Stimulated activated CD4-positive, alpha-beta T cell treated with anti-CD3 and anti-CD28 coated beads, Interleukin-4, amount 100 ng/mL, for 4 hours (primary cell): ENCODE measurements around the gene C4orf50.

Experiments
- DNase-seq, 2 experiments: peaks; one replicate each; pipeline ENCODE4 v3.0.0-alpha.2; 2020

The C4orf50 gene

DNA sequence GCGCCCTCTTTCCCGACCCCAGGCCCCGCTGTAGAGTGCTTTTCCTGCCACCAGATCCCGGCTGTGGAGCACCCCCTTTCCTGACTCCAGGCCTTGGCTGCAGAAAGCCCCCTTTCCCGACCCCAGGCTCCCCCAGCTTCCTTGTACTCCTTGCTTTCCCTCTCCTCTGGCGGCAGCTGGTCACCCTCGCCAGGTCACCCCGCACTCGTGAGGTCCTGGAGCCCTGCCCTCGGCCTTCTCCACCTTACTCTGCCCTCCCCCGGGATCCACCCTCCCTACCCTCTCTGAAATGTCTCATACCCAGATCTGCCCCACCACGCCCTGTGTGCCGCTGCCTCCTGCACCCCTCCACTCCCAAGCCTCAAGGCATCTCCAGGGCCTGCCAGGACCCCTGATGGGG, 25.0 kb upstream of the C4orf50 start:
- DNase-seq = no peak

DNA sequence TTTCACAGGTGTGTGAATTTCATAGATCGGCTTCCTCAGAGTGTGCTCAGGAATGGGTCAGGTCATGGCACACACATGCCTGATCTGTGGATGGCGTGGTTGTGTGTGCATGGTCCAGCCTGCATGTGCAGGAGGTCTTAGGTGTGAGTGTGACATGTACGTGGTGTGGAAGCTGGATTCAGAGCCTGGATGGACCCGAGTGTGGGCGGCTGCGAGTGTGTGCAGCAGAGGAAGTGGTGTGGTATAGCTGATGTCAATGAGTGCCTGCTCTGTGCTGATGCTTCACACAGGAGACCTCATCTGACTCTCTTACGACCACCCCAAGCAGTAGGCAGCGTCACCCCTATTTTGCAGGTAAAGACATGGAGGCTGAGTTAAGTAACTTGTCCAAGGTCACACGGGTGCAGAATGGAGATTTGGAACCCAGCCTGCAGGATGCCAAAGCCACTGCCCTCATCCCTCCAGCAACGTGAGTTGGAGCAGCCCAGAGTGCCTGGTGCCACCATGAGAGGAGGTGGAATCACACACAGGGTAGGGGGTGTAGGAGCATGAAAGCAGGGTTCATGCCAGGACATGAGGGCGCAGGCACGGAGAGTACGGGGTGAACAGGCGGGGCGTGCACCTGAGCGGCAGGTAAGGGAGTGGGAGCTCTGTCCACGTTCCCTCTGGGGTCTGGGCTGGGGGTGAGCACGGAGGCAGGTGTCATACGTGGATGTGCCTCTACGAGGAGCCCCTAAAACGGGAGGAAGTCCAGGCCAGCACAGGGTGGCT, 24.2 kb upstream of the C4orf50 start:
- no peak for DNase-seq

DNA sequence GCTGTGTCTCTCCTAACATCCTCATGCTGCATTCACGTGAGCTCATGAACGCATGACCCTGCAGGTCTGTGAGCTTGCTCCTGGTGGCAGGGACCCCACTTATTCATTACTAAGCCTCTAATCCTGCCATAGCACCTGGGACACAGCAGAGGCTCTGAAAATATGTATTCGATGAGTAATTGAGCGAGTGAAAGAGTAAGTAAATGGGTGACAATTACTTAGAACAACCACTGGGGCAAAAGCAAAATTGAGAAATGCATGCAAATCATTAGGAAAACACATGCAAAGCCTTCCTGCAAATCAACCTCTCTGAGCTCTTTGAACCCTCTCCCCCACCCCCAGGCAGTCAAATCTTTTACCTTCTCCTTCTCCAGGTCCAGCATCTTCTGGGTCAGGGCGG, 23.6 kb upstream of the C4orf50 start:
- DNase-seq = no peak

- DNase-seq = no peak
These were observed 20.5 kb upstream of the C4orf50 start for GRCh38 chr4:6038711-6039110.

DNA sequence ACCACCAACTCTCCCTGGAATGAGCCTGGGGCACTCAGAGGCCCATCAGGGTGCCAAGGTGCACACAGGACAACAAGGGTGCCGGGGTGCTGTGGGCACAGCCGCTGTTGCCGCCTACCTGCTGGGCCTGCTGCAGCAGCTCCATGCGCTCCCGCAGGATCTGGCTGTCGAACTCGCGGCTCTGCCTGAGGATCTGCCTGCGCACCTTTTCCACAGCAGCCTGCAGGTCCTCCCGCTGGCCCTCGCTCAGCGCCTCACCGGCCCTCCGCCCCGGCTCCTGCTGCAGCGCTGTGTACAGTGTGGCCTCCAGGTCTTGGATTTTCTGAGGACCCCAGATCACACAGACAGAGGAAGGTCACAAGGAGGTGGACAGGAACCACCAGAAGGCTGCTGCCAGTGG, 17.6 kb upstream of the C4orf50 start:
- DNase-seq = no peak

GRCh38 chr4:6033381-6033780, 15.2 kb upstream of the C4orf50 start:
- DNase-seq = no peak

GRCh38 chr4:6032249-6033244, 14.3 kb upstream of the C4orf50 start:
- DNase-seq = no peak

GRCh38 chr4:6031846-6032245, 13.6 kb upstream of the C4orf50 start:
- DNase-seq = no peak

- DNase-seq = no peak
These were observed 12.4 kb upstream of the C4orf50 start for GRCh38 chr4:6030679-6031078.

DNA sequence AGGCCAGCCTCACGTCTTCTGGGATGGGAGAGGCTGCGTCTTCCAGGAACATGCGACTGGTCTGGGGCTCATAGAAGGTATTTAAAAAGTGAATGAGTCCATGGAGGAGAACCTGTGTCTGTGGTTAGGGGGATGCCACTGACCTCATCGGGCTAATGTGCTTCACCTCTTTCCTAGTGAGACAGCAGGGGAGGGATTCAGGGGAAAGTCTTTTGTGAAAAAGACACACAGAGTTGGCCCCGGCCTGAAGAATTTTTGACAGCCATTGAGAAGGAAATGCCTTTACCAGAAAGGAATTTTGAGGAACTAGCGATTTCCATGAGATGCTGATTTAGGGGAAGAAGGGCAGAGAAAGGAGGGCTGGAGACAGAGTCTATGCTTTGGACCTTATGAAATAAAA, 11.0 kb upstream of the C4orf50 start:
- DNase-seq = no peak

- no peak for DNase-seq
These were observed 9.9 kb upstream of the C4orf50 start for GRCh38 chr4:6028168-6028567.

DNA sequence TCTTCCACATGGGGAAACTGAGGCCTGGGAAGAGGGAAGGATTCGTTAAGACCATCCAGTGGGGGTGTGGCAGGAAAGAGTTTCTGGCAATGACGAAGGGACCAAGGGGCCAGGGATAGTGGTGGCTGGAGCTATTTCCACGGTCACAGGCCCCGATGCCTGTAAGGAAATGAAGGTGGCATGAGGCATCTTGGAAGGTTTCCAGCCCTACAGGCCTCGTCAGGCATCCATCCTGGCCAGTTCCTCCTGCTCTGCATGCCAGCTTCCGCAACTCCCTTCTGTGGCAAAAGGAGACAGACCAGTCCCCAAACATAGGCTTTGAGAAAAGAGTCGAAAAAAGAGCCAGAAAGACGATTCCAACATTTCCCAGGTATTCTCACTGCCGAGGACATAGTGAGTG, 9.2 kb upstream of the C4orf50 start:
- no peak for DNase-seq

- no peak for DNase-seq
These were observed 6.2 kb upstream of the C4orf50 start for GRCh38 chr4:6024313-6024960.

DNA sequence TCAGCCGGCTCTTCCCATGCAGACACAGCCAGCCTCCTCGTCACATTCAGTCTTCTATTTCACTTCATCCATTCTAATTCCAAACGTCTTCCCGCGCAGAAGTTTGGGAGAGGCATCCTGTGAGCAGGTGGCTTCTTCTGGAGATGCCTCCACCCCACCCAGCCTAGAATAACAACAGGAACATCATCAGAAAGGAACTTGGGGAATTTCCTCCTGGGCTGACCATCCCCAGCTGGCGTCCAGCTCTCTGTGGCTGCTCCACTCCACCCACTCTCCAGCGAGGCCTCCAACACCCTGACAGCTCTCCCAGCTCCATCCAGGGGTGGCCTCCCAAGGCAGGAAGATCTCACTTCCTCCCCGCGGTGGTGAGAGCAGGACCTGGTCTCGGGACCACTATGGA, 5.5 kb upstream of the C4orf50 start:
- DNase-seq = no peak

DNA sequence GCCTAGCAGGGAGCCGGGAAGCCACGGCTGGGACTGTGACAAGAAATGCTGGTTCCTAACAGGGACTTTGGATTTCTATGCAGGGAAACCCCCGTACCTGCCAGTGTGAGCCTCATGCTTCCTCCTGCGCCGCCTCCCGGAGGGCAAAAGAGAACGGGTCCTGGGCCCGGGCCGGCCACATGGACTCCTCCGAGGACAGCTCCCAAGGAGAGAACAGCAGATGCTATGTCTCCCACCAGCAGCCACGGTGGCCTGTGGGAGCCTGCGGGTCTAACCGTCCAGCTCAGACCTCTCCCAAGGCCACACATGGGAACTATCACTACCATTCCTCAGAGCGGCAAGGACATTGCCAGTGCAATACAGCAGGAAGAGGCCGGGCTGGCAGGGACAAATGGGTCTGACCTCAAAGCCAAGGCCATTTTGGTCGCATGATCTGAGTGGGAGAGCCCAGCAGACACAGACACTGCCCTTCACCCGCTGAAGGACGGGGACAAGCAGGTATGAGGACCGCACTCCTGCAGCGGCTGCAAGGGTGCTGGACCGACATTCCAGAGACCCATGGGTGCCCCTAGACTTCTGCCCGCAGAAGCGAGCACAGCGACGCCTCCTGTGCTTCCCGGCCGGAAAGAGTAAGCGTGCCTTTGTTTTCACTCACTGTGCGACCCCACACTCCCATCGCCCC, 4.5 kb upstream of the C4orf50 start:
- DNase-seq = no peak

DNA sequence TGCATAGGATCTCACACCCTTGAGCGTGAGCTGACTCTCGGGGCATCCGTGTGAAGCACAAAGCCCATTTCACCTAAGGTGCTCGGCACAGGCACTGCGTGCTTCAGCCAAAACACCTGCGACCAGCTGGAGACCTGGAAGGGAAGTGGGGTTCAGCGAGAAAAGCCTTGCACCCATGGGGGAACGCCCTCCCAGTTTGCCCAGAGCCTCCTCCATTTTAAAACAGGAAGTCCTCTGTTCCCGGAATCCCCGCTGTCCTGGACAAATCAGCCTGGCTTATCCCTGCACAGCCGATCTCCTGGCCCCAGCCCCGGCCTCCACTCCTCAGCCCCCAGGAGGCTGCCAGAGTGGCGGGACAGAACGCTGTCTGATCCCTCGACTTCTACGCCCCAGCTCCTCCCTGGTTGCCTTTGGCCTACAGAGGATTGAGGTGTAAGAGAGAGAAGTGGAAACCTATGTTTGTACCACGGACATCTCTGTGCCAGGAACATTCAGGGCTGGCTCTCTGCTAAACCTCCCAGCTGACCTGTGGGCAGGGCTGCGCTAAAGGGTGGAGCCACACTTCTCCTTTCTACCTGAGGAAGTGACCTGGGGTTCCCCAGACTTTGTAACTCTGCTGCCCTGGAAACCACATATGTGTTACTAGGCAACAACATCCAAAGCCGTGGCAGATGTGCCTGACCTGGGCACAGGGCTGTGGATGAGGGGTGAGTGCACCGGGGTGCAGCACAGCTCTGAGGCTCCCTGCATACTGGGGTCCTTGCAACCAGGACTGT, 3.8 kb upstream of the C4orf50 start:
- no peak for DNase-seq

DNA sequence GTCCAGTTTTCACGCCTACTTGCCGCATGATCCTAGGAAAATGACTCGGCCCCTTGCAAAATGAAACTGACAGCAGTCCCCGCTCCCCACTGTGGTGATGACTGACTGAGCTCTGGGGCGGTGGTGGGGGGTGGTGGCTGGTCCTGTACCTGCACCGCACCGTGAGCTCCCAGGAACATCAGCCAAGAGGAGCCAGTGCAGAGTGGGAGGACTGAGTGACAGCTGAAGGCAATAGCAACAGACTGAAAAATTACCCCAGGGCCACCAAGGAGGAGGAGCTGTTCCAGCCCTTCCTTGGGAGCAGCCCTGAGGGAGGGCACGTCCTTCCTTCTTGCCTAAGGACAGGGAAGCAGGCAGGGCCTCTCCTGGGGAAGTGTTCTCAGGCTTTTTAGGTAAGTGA, 2.4 kb upstream of the C4orf50 start:
- no peak for DNase-seq

DNA sequence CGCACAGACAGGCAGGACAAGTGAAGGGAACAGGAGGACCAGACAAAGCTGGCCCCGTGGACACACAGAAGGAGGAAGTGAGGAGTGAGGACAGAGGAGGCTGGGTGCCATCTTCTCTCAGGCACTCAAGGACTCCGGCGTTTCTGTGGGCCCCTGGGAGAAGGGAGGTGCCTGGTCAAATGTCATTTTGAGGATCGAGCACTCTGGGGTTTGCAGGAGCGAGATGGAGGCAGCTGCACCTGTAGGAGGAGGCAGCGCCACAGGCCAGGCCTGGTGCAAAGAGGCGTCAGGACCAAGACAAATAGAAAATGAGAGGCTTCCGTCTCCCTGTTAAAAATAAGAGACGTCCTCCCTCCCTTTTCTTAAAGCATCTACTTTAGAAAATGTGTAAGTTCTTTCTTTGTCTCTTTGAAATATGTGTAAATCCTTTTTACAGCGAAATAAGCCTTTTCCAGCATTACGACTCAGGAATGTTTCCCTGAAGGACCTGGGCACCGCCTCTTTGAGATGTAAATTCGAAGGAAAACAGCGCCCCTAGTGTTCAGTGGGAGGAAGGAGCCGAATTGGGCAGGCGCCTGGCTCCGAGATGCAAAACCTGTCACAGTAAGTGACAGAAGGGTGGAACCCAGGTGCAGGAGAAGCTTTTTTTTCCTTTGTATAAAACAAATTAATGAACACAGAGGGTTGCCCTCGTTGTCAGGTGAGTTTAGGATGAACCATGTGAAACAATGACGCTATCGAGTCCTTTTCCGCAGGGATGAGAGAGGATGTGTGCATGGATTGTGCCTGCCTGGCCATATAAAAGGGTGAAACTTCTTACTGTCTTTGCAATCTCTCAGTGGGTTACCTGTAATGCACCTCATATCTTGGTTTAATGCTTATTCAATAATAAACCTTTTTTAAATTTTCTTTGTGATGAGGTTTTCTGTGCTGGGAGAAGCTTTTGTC, 1.4 kb upstream of the C4orf50 start:
- no peak for DNase-seq

DNA sequence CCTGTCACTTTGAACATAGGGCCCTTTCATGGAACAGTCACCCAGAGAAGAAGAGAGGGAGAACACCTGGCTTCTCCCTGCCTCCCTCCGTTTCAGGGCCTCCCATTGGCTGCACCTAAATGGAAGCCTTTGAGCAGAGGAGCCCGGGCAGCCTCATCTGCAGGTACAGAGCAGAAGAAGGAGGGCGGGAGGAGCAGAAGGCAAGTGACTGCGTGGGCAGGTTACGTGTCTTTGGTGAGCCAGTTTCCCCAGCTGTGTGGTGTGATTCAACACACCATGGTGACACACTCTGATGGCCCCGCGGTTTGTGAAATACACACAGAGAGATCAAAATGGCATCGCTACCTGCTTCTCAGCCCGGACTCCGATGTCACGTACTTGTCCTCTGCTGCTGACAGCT, 431 bp downstream of the C4orf50 start:
- DNase-seq = no peak

GRCh38 chr4:6017030-6017429, 1.2 kb downstream of the C4orf50 start:
- no peak for DNase-seq

- DNase-seq = no peak
These were observed 4.7 kb downstream of the C4orf50 start for GRCh38 chr4:6013564-6013963.
